ENCODE measurements around the gene LDLRAD4. TPM values are rescaled to one million over a fixed set of nuclear protein-coding genes. Genes with fewer than 3 reads are reported as not detected.

LDLRAD4 gene
- total and polyA plus RNA-seq, 9 of the 15 experiments (the other 6 are each of a cell fraction or from before 2014, with no cell fraction given) = 0.01 TPM; not detected in 8

DNA sequence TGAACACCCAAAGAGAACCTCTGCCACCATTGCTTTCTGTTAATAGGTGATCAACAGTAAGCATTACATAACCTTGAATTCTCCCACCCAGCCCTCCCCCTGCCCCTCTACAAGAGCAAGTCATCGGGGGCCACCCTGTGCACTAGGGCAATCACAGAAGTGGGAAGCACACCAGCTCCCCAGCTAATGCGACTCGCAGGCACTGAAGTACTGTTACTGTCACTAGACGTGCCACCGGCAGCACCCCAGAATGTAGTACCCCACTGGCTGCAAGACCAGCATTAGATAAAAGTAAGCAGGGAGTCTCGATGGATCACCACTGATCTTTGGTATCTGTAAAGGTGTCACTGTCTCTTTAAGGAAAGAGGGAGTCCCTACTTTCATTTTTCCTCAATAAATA is 340.2 kb downstream of the LDLRAD4 start:
- Histone ChIP-seq H3K9ac (ENCODE audit: insufficient read depth in 1 of 2, low read depth in 2 of 2, low read length in 2 of 2) (no peak overlapping the region), H3K4me2 (ENCODE audit: insufficient read depth, low read length) (no peak overlapping the region), H3K79me2 (ENCODE audit: control insufficient read depth, insufficient read depth, low read length) (no peaks in the 10 kb centered on the region), H4K20me1 (replicated peaks; ENCODE audit: control insufficient read depth, insufficient read depth, low read length) (no peaks in the 10 kb centered on the region; the same call in 1 of the 2 replicates), H3K4me3 (no peak overlapping the region), H2AFZ (ENCODE audit: low read depth, low read length) (no peak overlapping the region), H3K27ac (ENCODE audit: extremely low read depth, low read depth, low read length) (no peak overlapping the region), H3K36me3 (ENCODE audit: control insufficient read depth, insufficient read depth, low read length) (no peaks in the 10 kb centered on the region), H3K4me1 (replicated peaks in 1 of 2; ENCODE audit: control insufficient read depth in 2 of 2, insufficient read depth in 2 of 2, low read length in 2 of 2) (no peaks in the 10 kb centered on the region), H3K27me3 (ENCODE audit: control insufficient read depth in 2 of 2, insufficient read depth in 2 of 2, low read length in 2 of 2) (no peaks in the 10 kb centered on the region; a peak in 1 of 5 replicates), H3K9me3 (replicated peaks; ENCODE audit: control insufficient read depth, insufficient read depth, low read depth, low read length) (no peaks in the 10 kb centered on the region), H3K9me1 (ENCODE audit: control insufficient read depth, insufficient read depth, low read length) (no peaks in the 10 kb centered on the region)
- TF ChIP-seq BRF1 (IDR thresholded peaks at IDR 0.05; ENCODE audit: borderline replicate concordance, extremely low read depth, insufficient read length) = no peak
- no peak for TF ChIP-seq ZNF354B (CRISPR knock-in tag; IDR thresholded peaks at IDR 0.05)
- TF ChIP-seq FOXM1 (IDR thresholded peaks at IDR 0.05; ENCODE audit: low read depth) = no peak
- no peak for TF ChIP-seq FOXM1 (CRISPR knock-in tag; IDR thresholded peaks at IDR 0.05; ENCODE audit: low read depth)
- no peak for TF ChIP-seq ZKSCAN3 (CRISPR knock-in tag; IDR thresholded peaks at IDR 0.05)
- TF ChIP-seq TRIM28 (IDR thresholded peaks at IDR 0.05) = no peak
- TF ChIP-seq, protein P1, sequence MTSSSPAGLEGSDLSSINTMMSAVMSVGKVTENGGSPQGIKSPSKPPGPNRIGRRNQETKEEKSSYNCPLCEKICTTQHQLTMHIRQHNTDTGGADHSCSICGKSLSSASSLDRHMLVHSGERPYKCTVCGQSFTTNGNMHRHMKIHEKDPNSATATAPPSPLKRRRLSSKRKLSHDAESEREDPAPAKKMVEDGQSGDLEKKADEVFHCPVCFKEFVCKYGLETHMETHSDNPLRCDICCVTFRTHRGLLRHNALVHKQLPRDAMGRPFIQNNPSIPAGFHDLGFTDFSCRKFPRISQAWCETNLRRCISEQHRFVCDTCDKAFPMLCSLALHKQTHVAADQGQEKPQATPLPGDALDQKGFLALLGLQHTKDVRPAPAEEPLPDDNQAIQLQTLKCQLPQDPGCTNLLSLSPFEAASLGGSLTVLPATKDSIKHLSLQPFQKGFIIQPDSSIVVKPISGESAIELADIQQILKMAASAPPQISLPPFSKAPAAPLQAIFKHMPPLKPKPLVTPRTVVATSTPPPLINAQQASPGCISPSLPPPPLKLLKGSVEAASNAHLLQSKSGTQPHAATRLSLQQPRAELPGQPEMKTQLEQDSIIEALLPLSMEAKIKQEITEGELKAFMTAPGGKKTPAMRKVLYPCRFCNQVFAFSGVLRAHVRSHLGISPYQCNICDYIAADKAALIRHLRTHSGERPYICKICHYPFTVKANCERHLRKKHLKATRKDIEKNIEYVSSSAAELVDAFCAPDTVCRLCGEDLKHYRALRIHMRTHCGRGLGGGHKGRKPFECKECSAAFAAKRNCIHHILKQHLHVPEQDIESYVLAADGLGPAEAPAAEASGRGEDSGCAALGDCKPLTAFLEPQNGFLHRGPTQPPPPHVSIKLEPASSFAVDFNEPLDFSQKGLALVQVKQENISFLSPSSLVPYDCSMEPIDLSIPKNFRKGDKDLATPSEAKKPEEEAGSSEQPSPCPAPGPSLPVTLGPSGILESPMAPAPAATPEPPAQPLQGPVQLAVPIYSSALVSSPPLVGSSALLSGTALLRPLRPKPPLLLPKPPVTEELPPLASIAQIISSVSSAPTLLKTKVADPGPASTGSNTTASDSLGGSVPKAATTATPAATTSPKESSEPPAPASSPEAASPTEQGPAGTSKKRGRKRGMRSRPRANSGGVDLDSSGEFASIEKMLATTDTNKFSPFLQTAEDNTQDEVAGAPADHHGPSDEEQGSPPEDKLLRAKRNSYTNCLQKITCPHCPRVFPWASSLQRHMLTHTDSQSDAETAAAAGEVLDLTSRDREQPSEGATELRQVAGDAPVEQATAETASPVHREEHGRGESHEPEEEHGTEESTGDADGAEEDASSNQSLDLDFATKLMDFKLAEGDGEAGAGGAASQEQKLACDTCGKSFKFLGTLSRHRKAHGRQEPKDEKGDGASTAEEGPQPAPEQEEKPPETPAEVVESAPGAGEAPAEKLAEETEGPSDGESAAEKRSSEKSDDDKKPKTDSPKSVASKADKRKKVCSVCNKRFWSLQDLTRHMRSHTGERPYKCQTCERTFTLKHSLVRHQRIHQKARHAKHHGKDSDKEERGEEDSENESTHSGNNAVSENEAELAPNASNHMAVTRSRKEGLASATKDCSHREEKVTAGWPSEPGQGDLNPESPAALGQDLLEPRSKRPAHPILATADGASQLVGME (CRISPR knock-in tag; IDR thresholded peaks at IDR 0.05) = no peak
- no peak for TF ChIP-seq ELF4 (CRISPR knock-in tag; IDR thresholded peaks at IDR 0.05)
- WGBS (ENCODE audit: insufficient coverage, low coverage, missing lambda C conversion rate) = 11% methylated on average over 6 of the region's 6 CpGs
- in situ Hi-C loops (cut with MboI) = loop anchor here (10.0 kb wide), 1 partner anchor 526 kb away; no protein-coding TSS in a partner anchor
- no peak for ATAC-seq
- no peak for FAIRE-seq
- POLR2A ChIA-PET = interaction anchor here (1.5 kb wide), 1 partner anchor 9 kb away, joined by 3 read pairs; no protein-coding TSS in a partner anchor
- BruUV-seq (replicated peaks) = no TSS peak
- CTCF ChIA-PET (ENCODE audit: low intra/inter-chr PET ratio) = interaction anchor here (1.2 to 1.3 kb wide), 2 partner anchors 71 to 254 kb away, joined by 3 read pairs; no protein-coding TSS in a partner anchor
- no peak for DNase-seq (ENCODE audit: extremely low read depth in 1 of 4, low spot score in 3 of 4)
- intact Hi-C loops (cut with micrococcal nuclease) = loop anchor here (1.0 to 10.0 kb wide), 3 partner anchors 72 to 516 kb away; no protein-coding TSS in a partner anchor

All from K562 (cell line).